Dendritic cell treated with granulocyte-macrophage colony-stimulating factor and Interleukin-4, amounts not matched to agents 40 ng/mL and 50 ng/mL, for 4 days (primary cell): ENCODE results near the gene CEP41.

Experiments used
- H3K27ac Mint-ChIP-seq: one replicate; pipeline ENCODE4 v1.8.0; 2022; ENCODE audit warnings: mild to moderate bottlenecking, mixed read lengths
- H3K27me3 Mint-ChIP-seq: one replicate; pipeline ENCODE4 v1.8.0; 2022; ENCODE audit warnings: mild to moderate bottlenecking, mixed read lengths
- H3K36me3 Mint-ChIP-seq: one replicate; pipeline ENCODE4 v1.8.0; 2022; ENCODE audit warnings: low read depth, mixed read lengths
- H3K4me1 Mint-ChIP-seq: one replicate; pipeline ENCODE4 v1.8.0; 2022; ENCODE audit warnings: low read depth, mixed read lengths
- H3K4me3 Mint-ChIP-seq: one replicate; pipeline ENCODE4 v1.8.0; 2022; ENCODE audit warnings: mild to moderate bottlenecking, moderate library complexity, mixed read lengths
- H3K9me3 Mint-ChIP-seq: one replicate; pipeline ENCODE4 v1.8.0; 2022; ENCODE audit warnings: mixed read lengths
- intact Hi-C: fragments of 100-400 bp; cut with micrococcal nuclease; formaldehyde crosslinking; loops from one replicate; pipeline ENCODE4 v1.15.0; 2022

Gene CEP41, protein sequence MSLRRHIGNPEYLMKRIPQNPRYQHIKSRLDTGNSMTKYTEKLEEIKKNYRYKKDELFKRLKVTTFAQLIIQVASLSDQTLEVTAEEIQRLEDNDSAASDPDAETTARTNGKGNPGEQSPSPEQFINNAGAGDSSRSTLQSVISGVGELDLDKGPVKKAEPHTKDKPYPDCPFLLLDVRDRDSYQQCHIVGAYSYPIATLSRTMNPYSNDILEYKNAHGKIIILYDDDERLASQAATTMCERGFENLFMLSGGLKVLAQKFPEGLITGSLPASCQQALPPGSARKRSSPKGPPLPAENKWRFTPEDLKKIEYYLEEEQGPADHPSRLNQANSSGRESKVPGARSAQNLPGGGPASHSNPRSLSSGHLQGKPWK

DNA sequence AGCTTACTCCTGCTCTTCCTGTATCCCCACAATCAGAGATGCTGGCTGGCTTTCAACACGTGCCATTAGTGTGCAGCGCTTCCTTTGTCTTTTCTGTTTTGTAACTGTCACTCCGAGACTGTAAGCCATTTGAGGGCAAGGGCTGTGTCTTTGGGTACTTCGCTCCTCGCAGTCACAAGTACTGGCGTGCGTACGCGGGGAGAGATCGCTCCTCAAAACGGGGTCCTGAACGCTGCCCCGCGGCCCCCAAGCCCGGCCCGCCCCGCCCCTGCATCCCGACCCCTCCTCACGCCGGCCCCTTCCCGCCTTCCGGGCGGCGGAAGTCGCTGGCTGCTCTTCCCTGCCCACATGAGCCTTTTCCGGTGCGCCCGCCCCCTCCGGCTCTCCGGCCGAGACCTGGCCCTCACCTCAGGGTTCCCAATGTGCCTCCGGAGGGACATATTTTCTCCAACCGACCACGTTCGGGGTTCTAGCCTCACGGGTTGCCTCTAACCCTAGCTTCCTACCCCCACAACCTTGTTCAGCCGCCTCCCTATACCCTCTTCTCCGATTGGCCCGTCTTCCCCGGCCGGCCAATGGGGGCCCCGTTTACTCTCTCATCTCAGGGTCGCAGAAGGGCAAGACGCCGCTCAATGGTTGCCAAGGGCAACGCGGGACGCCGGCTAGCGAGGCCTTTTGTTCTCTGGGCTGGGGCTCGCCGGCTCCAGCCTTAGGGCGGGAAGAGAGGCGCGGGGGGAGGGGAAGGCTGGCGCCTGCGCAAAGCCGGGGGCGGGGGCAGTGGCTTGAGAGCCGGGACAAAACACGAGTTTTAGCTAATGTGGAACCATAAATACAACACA, at the start of gene CEP41:
CEP41 (minus strand) TSS at position 490 of the 839 bp plus-strand sequence; CDS start at position 440, 50 bp downstream.
- peak within 1 kb of the TSS; percentile 92 for H3K27ac Mint-ChIP-seq
- intact Hi-C loops, result loop anchor here (2.0 kb wide), 1 partner anchor 236 kb away; the partner anchor contains the start of gene TMEM209
- no peaks in the 10 kb centered on the region for H3K9me3 Mint-ChIP-seq
- no peaks in the 10 kb centered on the region for H3K27me3 Mint-ChIP-seq
- peaks cover 6% of the 10 kb centered on the region for H3K36me3 Mint-ChIP-seq
- peak within 1 kb of the TSS; percentile 99 for H3K4me3 Mint-ChIP-seq
- peaks cover 18% of the 10 kb centered on the region for H3K4me1 Mint-ChIP-seq

- H3K4me3 Mint-ChIP-seq, result peak overlapping the region; percentile 68
- peaks cover 52% of the 10 kb centered on the region for H3K4me1 Mint-ChIP-seq
- intact Hi-C loops, result loop anchor here (5.0 kb wide), 1 partner anchor 248 kb away; no protein-coding TSS in a partner anchor
- peaks cover 16% of the 10 kb centered on the region for H3K9me3 Mint-ChIP-seq
- H3K27ac Mint-ChIP-seq, result no peak overlapping the region
- H3K36me3 Mint-ChIP-seq, result no peaks in the 10 kb centered on the region
- peaks cover 86% of the 10 kb centered on the region for H3K27me3 Mint-ChIP-seq
These were observed 49.5 kb upstream of the CEP41 start for GRCh38 chr7:130490311-130490791.

DNA sequence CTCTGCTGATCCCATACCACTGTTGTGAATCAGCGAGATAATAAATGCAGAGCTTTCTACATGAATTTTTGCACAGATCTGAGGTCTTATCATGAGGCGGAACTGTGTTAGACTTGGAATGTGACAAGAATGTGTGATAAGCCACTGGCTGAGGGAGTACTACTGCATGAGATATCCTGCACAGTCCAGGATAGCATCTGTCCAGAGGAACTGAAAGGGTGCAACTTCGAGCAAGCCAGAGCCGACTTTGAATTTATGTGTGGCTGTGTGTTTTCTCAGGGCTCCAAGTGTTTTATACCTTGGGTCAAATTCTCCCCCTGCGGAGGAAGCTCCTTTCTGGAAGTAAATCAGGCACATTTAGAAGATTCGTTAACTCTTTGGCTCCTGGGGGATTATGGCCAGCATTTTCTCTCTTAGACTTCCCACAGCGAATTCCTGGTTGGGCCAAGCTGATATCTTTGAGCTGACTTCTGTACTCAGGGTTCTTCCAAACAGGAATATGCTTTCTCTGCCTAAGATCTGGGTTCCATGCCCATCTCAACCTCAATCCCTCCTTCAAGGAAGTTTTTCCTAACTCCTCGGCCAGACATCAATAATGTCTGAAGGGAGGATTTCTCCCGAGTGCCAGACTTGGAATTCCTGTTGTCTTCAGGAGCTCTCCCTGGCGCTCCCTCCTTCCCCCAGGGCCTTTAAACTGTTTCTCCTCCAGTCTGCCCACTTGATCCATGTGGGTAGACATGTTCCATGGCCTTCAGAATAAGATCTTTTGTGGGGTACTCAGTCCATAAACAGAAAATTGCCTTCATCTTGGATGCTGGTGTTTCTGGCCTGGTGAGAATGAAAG, 48.5 kb upstream of the CEP41 start:
- no peak overlapping the region for H3K27ac Mint-ChIP-seq
- peaks cover 16% of the 10 kb centered on the region for H3K9me3 Mint-ChIP-seq

GRCh38 chr7:130488392-130489139, 47.8 kb upstream of the CEP41 start:
- Mint-ChIP-seq H3K27me3 (peaks cover 75% of the 10 kb centered on the region), H3K9me3 (peaks cover 16% of the 10 kb centered on the region), H3K4me3 (no peak overlapping the region), H3K36me3 (no peaks in the 10 kb centered on the region), H3K27ac (no peak overlapping the region), H3K4me1 (peaks cover 53% of the 10 kb centered on the region)
- intact Hi-C loops, result loop anchor here (5.0 to 10.0 kb wide), 2 partner anchors 54 to 426 kb away; no protein-coding TSS in a partner anchor

More for the DNA sequence above, 48.5 kb upstream of the CEP41 start:
- Mint-ChIP-seq H3K4me3 (no peak overlapping the region), H3K4me1 (peaks cover 59% of the 10 kb centered on the region), H3K36me3 (no peaks in the 10 kb centered on the region), H3K27me3 (peaks cover 83% of the 10 kb centered on the region)
- intact Hi-C loops, result loop anchor here (5.0 to 10.0 kb wide), 2 partner anchors 55 to 427 kb away; no protein-coding TSS in a partner anchor

GRCh38 chr7:130486954-130487436, 46.2 kb upstream of the CEP41 start:
- Mint-ChIP-seq H3K9me3 (peaks cover 8% of the 10 kb centered on the region), H3K36me3 (no peaks in the 10 kb centered on the region), H3K4me1 (peaks cover 48% of the 10 kb centered on the region), H3K27ac (peak overlapping the region; percentile 67), H3K4me3 (peak overlapping the region; percentile 81), H3K27me3 (peaks cover 60% of the 10 kb centered on the region)
- intact Hi-C loops, result loop anchor here (5.0 to 10.0 kb wide), 2 partner anchors 52 to 425 kb away; no protein-coding TSS in a partner anchor

GRCh38 chr7:130486114-130486953, 45.5 kb upstream of the CEP41 start:
- intact Hi-C loops, result loop anchor here (5.0 to 10.0 kb wide), 2 partner anchors 52 to 424 kb away; no protein-coding TSS in a partner anchor
- Mint-ChIP-seq H3K9me3 (peaks cover 5% of the 10 kb centered on the region), H3K4me3 (peak overlapping the region; percentile 81), H3K4me1 (peaks cover 46% of the 10 kb centered on the region), H3K27me3 (peaks cover 55% of the 10 kb centered on the region), H3K36me3 (no peaks in the 10 kb centered on the region), H3K27ac (peak overlapping the region; percentile 67)

DNA sequence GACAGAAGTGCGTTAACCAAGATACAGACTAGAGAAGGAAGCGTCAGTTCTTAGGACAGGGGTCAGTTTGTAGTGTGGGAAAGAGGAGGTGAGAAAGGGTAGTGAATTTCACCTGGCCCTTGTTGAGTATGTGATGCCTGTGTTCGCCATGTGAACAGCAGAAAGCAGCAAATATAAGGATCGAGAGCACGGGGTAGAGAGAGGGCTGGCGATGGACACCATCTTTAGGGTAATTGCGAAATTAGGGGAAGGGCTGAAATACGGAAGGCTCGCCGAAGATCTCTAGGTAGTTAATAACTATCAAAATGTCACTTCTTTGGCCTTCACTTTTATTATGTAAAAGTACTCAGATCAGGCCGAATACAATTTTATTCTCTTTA, 44.9 kb upstream of the CEP41 start:
- Mint-ChIP-seq H3K4me1 (peaks cover 40% of the 10 kb centered on the region), H3K9me3 (no peaks in the 10 kb centered on the region), H3K36me3 (no peaks in the 10 kb centered on the region), H3K27ac (peak overlapping the region; percentile 67), H3K27me3 (peaks cover 49% of the 10 kb centered on the region), H3K4me3 (peak overlapping the region; percentile 81)
- intact Hi-C loops, result loop anchor here (5.0 to 10.0 kb wide), 2 partner anchors 51 to 423 kb away; no protein-coding TSS in a partner anchor

DNA sequence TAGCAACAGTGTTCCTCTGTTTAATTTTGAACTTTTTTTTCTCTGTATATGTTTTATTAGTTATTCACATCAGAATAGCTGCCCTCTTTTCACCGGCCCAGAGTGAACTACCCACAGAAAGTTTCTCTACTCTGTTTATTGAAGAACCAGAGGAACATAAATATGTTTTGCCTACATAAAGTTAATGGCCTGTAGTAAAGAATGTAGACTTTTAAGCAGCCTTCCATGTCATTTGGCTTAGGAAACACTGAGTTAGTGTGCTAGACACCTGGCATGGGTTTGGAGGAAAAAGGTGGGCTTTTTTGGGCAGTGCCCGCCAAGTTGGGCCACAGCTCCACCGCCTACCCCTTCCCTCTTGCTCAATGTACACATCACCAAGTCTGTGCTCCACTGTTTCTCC, 42.2 kb upstream of the CEP41 start:
- Mint-ChIP-seq H3K9me3 (no peaks in the 10 kb centered on the region), H3K36me3 (no peaks in the 10 kb centered on the region), H3K4me3 (no peak overlapping the region), H3K4me1 (peaks cover 46% of the 10 kb centered on the region), H3K27ac (no peak overlapping the region), H3K27me3 (peaks cover 29% of the 10 kb centered on the region)
- intact Hi-C loops, result loop anchor here (10.0 kb wide), 1 partner anchor 48 kb away; no protein-coding TSS in a partner anchor

GRCh38 chr7:130481898-130482297, 41.1 kb upstream of the CEP41 start:
- peaks cover 21% of the 10 kb centered on the region for H3K27me3 Mint-ChIP-seq
- intact Hi-C loops, result loop anchor here (10.0 kb wide), 1 partner anchor 47 kb away; no protein-coding TSS in a partner anchor
- H3K9me3 Mint-ChIP-seq, result no peaks in the 10 kb centered on the region
- H3K27ac Mint-ChIP-seq, result peak overlapping the region; percentile 27
- no peaks in the 10 kb centered on the region for H3K36me3 Mint-ChIP-seq
- peaks cover 43% of the 10 kb centered on the region for H3K4me1 Mint-ChIP-seq
- H3K4me3 Mint-ChIP-seq, result no peak overlapping the region

DNA sequence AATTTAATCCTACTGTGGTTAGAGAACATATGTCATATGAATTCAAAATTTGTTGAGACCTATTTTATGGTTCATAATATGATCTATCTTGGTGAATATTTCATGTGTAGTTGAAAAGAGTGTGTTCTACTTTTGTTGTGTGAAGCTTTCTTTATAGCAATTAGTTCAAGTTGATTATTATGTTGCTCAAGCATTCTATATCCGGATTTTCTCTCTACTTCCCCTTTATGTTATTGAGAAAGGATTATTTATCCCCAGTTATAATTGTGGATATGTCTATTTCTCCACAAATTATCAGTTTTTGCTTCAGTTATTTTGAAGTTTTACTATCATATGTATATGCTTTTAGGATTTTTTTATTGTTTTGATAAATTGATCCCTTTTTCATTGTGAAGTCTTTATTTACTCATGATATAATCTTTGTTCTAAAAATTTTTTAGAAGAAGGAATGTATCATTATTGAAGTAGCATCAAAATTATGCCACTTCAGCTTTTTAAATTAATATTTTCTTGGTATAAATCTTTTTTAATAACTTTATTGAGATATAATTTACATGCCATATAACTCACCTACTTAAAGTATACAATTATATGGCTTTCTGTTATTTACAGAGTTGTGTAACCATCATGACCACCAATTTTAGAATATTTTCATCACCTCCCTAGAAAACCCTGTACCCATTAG, 39.0 kb upstream of the CEP41 start:
- H3K4me1 Mint-ChIP-seq, result peaks cover 28% of the 10 kb centered on the region
- no peaks in the 10 kb centered on the region for H3K36me3 Mint-ChIP-seq
- intact Hi-C loops, result loop anchor here (10.0 kb wide), 1 partner anchor 45 kb away; no protein-coding TSS in a partner anchor
- H3K27me3 Mint-ChIP-seq, result peaks cover 3% of the 10 kb centered on the region
- no peak overlapping the region for H3K4me3 Mint-ChIP-seq
- no peak overlapping the region for H3K27ac Mint-ChIP-seq
- no peaks in the 10 kb centered on the region for H3K9me3 Mint-ChIP-seq

DNA sequence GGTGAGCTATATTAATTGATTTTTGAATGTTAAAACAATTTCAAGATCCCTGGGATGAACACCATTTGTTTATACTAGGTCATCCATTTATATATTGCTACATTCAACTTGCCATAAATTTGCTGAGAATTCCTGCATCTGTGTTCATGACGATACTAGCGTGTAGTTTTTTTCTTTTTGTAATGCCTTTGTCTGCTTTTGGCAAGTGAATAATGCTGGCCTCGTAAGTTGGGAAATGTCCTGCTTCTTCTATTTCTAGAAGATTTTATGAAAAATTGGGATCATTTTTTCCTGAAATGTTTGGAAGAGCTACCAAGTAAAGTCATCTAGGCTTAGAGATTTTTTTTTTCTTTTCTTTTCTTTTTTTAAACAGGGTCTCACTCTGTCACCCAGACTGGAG, 38.2 kb upstream of the CEP41 start:
- H3K36me3 Mint-ChIP-seq, result no peaks in the 10 kb centered on the region
- peaks cover 34% of the 10 kb centered on the region for H3K4me1 Mint-ChIP-seq
- no peak overlapping the region for H3K27ac Mint-ChIP-seq
- no peaks in the 10 kb centered on the region for H3K27me3 Mint-ChIP-seq
- intact Hi-C loops, result no loop called here
- H3K9me3 Mint-ChIP-seq, result no peaks in the 10 kb centered on the region
- no peak overlapping the region for H3K4me3 Mint-ChIP-seq
